ENCODE data around the gene TPR. TPM values are rescaled to one million over a fixed set of nuclear protein-coding genes. Genes with fewer than 3 reads are reported as not detected.
A peak's percentile ranks its signal among the peaks of the same experiment; 100 is the strongest.

Gene TPR
- polyA plus RNA-seq, 6 donors from 2014 or later = 5.2 to 60.0 (median 21.4) TPM

DNA sequence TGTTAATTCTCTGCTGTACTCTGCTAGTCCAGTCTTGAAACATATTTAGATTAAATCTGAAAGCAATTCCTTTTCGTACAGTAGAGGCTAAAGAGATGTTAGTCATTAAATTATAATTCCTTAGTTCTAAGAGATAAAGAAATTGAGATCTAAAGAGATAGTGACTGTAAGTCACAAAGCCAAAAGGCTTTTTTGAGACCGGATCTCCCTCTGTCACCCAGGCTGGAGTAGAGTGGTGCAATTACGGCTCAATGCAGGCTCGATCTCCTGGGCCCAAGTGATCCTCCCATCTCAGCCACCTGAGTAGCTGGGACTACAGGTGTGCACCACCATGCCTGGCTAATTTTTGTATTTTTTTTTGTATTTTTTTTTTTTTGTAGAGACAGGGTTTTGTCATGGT is 64.7 kb downstream of the TPR start:
- Mint-ChIP-seq H3K27ac (no peak overlapping the region), H3K36me3 (peaks cover 2% of the 10 kb centered on the region in 2 donors), H3K9me3 (no peaks in the 10 kb centered on the region), H3K27me3 (no peaks in the 10 kb centered on the region), H3K4me3 (no peak overlapping the region), H3K4me1 (peaks cover 0 to 12% (median 3%) of the 10 kb centered on the region in 3 donors)
- DNase-seq (no peak), ATAC-seq (ENCODE audit: low read depth in 2 of 2) (no peak)

DNA sequence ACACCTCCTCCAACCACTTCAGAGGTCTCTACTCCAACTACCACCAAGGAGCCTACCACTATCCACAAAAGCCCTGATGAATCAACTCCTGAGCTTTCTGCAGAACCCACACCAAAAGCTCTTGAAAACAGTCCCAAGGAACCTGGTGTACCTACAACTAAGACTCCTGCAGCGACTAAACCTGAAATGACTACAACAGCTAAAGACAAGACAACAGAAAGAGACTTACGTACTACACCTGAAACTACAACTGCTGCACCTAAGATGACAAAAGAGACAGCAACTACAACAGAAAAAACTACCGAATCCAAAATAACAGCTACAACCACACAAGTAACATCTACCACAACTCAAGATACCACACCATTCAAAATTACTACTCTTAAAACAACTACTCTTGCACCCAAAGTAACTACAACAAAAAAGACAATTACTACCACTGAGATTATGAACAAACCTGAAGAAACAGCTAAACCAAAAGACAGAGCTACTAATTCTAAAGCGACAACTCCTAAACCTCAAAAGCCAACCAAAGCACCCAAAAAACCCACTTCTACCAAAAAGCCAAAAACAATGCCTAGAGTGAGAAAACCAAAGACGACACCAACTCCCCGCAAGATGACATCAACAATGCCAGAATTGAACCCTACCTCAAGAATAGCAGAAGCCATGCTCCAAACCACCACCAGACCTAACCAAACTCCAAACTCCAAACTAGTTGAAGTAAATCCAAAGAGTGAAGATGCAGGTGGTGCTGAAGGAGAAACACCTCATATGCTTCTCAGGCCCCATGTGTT is 66.6 kb downstream of the TPR start:
- no peak overlapping the region for H3K27ac Mint-ChIP-seq
- ATAC-seq (ENCODE audit: low read depth in 2 of 2) = no peak
- peaks cover 0 to 12% (median 3%) of the 10 kb centered on the region in 3 donors for H3K4me1 Mint-ChIP-seq
- no peaks in the 10 kb centered on the region for H3K36me3 Mint-ChIP-seq
- H3K27me3 Mint-ChIP-seq = no peaks in the 10 kb centered on the region
- no peaks in the 10 kb centered on the region for H3K9me3 Mint-ChIP-seq
- DNase-seq = no peak
- no peak overlapping the region for H3K4me3 Mint-ChIP-seq

DNA sequence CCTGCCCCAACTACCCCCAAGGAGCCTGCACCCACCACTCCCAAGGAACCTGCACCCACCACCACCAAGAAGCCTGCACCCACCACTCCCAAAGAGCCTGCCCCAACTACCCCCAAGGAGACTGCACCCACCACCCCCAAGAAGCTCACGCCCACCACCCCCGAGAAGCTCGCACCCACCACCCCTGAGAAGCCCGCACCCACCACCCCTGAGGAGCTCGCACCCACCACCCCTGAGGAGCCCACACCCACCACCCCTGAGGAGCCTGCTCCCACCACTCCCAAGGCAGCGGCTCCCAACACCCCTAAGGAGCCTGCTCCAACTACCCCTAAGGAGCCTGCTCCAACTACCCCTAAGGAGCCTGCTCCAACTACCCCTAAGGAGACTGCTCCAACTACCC is 67.6 kb downstream of the TPR start:
- ATAC-seq (ENCODE audit: low read depth in 2 of 2) = no peak
- Mint-ChIP-seq H3K27me3 (no peaks in the 10 kb centered on the region), H3K4me1 (peaks cover 0 to 12% (median 3%) of the 10 kb centered on the region in 3 donors), H3K9me3 (no peaks in the 10 kb centered on the region), H3K4me3 (no peak overlapping the region), H3K36me3 (no peaks in the 10 kb centered on the region), H3K27ac (no peak overlapping the region)
- DNase-seq = no peak

DNA sequence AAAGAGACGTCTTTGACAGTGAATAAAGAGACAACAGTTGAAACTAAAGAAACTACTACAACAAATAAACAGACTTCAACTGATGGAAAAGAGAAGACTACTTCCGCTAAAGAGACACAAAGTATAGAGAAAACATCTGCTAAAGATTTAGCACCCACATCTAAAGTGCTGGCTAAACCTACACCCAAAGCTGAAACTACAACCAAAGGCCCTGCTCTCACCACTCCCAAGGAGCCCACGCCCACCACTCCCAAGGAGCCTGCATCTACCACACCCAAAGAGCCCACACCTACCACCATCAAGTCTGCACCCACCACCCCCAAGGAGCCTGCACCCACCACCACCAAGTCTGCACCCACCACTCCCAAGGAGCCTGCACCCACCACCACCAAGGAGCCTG is 68.5 kb downstream of the TPR start:
- DNase-seq (no peak), ATAC-seq (ENCODE audit: low read depth in 2 of 2) (no peak)
- Mint-ChIP-seq H3K27ac (peak overlapping the region in 1 of 6 donors; percentile 13), H3K9me3 (no peaks in the 10 kb centered on the region), H3K4me3 (no peak overlapping the region), H3K36me3 (no peaks in the 10 kb centered on the region), H3K27me3 (no peaks in the 10 kb centered on the region), H3K4me1 (peaks cover 0 to 12% (median 3%) of the 10 kb centered on the region in 3 donors)

DNA sequence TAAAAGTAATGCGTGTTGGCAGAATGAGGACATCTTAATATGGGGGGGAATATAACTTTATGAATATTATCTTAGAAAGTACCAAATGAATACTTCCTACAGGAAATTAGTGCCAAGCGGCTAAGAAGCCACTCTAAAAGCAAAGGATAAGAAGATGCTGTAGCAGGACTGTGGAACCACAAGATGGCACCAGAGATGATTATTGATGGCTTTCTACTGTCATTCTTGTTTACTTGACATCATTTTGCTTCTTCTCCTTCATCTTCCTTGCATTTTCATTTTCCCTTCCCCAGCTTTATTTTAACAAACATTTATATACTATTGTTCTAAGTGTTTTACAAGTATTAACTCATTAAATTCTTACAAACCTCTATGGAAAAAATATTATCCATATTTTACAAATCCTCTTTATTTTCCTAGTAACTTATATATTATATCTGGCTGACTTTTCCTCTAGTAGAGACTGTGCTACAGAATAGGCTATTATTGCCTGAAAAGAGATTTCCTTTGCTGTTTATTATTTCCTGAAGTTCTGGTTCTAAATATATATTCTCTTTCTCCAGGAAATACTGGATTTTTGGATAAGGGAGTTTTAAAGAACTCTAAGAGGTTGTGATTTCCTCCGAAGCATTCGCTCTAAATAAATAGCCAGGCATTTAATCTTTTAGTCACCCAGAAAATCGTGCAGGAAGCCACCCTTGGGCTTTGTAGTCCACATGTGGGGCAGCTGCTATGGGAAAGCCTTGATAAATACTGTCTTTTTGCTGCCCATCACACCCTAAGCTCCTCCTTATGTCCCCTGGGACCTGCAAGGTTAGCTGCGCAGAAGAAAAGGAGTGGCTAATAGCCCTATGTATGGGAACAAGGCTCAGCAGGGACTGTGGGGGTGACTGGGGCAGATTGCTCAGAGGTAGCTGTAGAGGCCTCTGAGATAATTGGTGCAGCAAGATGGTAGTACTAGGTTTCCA is 69.8 kb downstream of the TPR start:
- H3K36me3 Mint-ChIP-seq = no peaks in the 10 kb centered on the region
- no peaks in the 10 kb centered on the region for H3K27me3 Mint-ChIP-seq
- no peak overlapping the region for H3K4me3 Mint-ChIP-seq
- no peaks in the 10 kb centered on the region for H3K9me3 Mint-ChIP-seq
- ATAC-seq (ENCODE audit: low read depth in 2 of 2) = peak in 1 of 2 donors; percentile 42
- H3K27ac Mint-ChIP-seq = no peak overlapping the region
- peaks cover 0 to 12% (median 3%) of the 10 kb centered on the region in 3 donors for H3K4me1 Mint-ChIP-seq
- no peak for DNase-seq

DNA sequence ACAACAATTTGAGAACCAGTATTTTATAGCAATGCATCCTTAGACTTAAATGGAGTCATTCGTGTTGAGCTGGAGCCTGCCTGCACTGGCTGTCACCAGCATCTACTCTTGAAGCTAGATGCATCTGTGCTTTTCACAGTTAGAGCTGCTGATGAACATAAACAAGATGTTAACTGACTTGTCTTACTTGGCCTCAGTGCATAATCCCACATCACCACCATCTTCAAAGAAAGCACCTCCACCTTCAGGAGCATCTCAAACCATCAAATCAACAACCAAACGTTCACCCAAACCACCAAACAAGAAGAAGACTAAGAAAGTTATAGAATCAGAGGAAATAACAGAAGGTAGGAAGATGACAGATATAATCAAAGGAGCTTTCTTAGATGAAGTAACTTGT is 71.1 kb downstream of the TPR start:
- Mint-ChIP-seq H3K4me3 (no peak overlapping the region), H3K36me3 (no peaks in the 10 kb centered on the region), H3K27me3 (no peaks in the 10 kb centered on the region), H3K9me3 (no peaks in the 10 kb centered on the region), H3K4me1 (peaks cover 0 to 12% (median 3%) of the 10 kb centered on the region in 3 donors), H3K27ac (peak overlapping the region in 2 of 6 donors; percentile 22 to 30)
- DNase-seq (no peak), ATAC-seq (ENCODE audit: low read depth in 2 of 2) (no peak)

DNA sequence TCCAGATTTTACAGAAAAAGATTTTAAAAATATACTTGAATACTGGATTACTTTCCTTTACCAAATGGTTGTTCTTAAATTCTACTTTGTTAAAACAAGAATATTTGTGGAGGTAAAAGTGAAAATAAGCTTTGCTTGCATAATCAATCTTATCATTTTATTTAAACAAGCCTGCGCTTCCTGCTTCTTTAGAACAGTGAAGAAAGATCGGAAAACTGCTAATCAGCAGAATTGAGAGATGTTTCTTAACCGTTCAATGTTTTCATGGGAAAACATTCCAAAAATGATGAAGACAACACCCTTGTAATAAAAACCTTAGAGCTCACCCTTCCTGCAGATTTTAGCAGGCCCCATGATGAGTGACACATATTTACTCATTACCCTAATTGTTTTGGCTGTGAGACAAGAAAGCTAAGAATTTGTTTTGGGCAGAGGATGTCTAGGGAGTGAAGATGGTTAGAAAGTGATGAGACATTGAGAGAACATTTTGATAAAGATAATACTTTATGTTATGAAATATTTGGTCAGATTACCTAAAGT is 72.6 kb downstream of the TPR start:
- Mint-ChIP-seq H3K27ac (no peak overlapping the region), H3K4me3 (no peak overlapping the region), H3K9me3 (no peaks in the 10 kb centered on the region), H3K36me3 (no peaks in the 10 kb centered on the region), H3K27me3 (no peaks in the 10 kb centered on the region), H3K4me1 (peaks cover 0 to 12% (median 3%) of the 10 kb centered on the region in 3 donors)
- no peak for DNase-seq
- no peak for ATAC-seq (ENCODE audit: low read depth in 2 of 2)

DNA sequence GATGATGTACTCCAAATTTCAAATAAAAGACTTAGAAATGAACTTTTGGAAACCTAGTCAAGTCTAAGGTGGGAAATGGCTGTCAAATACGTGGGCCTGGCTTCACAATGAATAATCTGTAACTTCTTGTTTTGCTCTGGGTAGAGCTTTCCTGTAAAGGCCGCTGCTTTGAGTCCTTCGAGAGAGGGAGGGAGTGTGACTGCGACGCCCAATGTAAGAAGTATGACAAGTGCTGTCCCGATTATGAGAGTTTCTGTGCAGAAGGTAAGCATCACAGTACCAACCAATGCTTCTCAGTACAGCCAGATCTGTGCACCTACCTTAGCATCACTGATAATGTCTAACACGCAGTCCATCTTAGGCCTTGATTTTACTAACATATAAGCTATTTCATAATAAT is 73.6 kb downstream of the TPR start:
- no peaks in the 10 kb centered on the region for H3K9me3 Mint-ChIP-seq
- ATAC-seq (ENCODE audit: low read depth in 2 of 2) = no peak
- H3K4me3 Mint-ChIP-seq = no peak overlapping the region

DNA sequence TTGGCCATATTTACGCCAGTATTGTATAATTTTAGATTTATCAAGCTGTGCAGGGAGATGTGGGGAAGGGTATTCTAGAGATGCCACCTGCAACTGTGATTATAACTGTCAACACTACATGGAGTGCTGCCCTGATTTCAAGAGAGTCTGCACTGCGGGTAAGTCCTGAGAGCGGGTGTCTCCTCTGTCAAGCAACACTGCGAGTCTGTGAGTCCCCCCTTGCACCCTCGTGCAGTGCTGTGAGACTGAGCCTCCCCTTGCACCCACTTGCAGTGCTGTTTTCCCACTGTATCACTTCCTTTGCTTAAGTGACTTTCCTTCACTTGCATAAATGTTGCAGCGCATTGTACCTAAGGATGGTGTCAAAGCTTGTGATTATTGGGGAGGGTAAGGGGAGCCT is 75.0 kb downstream of the TPR start:
- H3K27me3 Mint-ChIP-seq = peaks cover 0 to 5% (median 4%) of the 10 kb centered on the region in 3 donors
- no peak overlapping the region for H3K27ac Mint-ChIP-seq
- H3K4me3 Mint-ChIP-seq = no peak overlapping the region
- H3K4me1 Mint-ChIP-seq = no peaks in the 10 kb centered on the region
- H3K9me3 Mint-ChIP-seq = no peaks in the 10 kb centered on the region
- DNase-seq (no peak), ATAC-seq (ENCODE audit: low read depth in 2 of 2) (no peak)
- no peaks in the 10 kb centered on the region for H3K36me3 Mint-ChIP-seq

More for the DNA sequence above, 73.6 kb downstream of the TPR start:
- Mint-ChIP-seq H3K27me3 (no peaks in the 10 kb centered on the region), H3K27ac (no peak overlapping the region), H3K36me3 (no peaks in the 10 kb centered on the region), H3K4me1 (peaks cover 0 to 10% (median 3%) of the 10 kb centered on the region in 3 donors)
- DNase-seq = no peak

DNA sequence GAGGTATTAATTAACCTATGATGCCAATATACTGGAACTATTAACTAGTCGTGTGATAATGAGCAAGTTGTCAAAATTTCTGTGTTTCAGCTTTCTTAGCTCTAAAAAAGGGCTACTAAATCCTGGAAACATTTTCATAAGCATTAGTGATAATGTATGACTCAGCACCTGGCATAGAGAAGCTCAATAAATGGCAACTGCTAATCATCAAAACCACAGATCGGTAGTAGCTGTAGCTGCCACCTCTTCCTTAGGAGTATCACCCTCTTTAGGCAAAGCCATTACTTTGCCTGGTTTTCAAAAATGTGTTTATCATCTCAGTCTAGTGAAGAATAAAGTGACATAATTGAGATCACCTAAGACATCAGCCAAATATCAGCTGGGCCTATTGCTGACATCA is 75.5 kb downstream of the TPR start:
- DNase-seq = no peak
- Mint-ChIP-seq H3K9me3 (no peaks in the 10 kb centered on the region), H3K4me1 (no peaks in the 10 kb centered on the region), H3K27ac (no peak overlapping the region), H3K36me3 (no peaks in the 10 kb centered on the region), H3K4me3 (no peak overlapping the region), H3K27me3 (peaks cover 0 to 7% (median 4%) of the 10 kb centered on the region in 3 donors)
- no peak for ATAC-seq (ENCODE audit: low read depth in 2 of 2)

DNA sequence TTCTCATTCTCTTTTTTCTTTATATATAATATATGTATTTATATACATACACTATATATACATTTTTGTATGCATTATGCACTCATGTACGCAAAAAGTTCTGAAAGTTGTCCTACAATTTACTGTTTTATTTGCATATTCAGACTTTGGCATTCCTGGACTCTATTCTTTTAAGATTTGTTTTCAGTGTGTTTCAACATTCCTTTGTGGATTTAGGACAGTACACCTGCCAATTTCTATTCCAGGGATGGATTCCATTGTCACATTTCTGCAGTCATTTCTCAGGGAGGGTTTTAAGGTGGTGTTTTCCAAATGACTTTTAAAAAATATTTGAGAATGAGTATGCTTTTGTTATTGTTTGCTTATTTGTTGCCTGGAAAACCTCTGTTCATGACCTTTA is 76.2 kb downstream of the TPR start:
- H3K4me3 Mint-ChIP-seq = no peak overlapping the region
- H3K36me3 Mint-ChIP-seq = no peaks in the 10 kb centered on the region
- H3K4me1 Mint-ChIP-seq = no peaks in the 10 kb centered on the region
- ATAC-seq (ENCODE audit: low read depth in 2 of 2) (no peak), DNase-seq (no peak)
- peaks cover 0 to 7% (median 4%) of the 10 kb centered on the region in 3 donors for H3K27me3 Mint-ChIP-seq
- H3K9me3 Mint-ChIP-seq = no peaks in the 10 kb centered on the region
- no peak overlapping the region for H3K27ac Mint-ChIP-seq

DNA sequence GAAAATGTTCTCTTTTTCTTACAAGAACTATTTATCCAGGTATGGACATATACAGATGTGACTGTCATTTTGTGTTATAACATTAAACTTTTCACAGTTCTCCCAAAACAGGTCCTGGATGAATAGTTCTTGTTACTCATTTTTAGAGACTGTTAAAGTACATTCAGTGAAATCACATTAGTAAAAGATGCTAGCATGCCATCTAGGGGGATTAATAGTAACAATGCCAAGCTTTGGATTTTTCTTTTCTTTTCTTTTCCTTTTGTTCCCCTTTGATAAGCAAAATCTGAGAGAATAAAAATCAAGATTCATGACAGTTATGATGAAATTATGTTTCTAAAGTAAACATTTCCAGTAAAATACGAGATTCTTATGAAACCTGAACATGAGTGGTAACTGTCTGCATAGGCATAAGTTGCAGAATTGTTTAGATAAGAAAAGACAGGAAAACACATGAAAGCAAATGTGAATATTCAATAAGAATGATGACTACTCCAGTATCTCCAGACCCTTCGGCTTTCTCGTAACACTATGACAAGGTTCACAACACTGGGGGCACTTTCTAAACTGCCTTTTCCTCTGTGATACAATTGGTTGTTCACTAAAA is 77.5 kb downstream of the TPR start:
- ATAC-seq (ENCODE audit: low read depth in 2 of 2) = no peak
- Mint-ChIP-seq H3K4me3 (no peak overlapping the region), H3K27ac (no peak overlapping the region), H3K4me1 (no peaks in the 10 kb centered on the region), H3K36me3 (no peaks in the 10 kb centered on the region), H3K27me3 (peaks cover 0 to 7% (median 4%) of the 10 kb centered on the region in 3 donors), H3K9me3 (no peaks in the 10 kb centered on the region)
- no peak for DNase-seq

DNA sequence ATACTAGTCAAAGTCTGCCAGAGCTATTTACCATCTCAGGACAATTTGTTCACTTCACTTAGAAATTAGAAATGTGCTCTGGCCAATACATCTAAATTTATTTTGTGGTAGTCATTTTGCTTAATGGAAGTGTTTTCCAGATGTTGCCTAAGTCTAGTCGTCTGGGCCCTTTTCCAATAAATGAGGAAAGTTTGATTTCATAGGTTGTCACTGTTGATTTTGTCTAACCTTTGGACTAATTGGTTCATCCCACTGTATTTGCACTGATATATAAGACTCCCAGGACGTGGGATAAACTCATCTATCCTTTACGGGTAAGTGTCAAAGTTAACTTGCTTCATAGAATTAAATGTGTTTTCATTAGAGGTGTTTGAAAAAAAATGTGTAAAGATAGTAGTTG is 79.1 kb downstream of the TPR start, which contains the start of gene PRG4:
Gene PRG4 (plus strand): TSS at position 300 of the 400 bp plus-strand sequence.
- ATAC-seq (ENCODE audit: low read depth in 2 of 2) (no peak), DNase-seq (no peak)
- no peaks in the 10 kb centered on the region for H3K36me3 Mint-ChIP-seq
- H3K9me3 Mint-ChIP-seq = no peaks in the 10 kb centered on the region
- no peaks in the 10 kb centered on the region for H3K4me1 Mint-ChIP-seq
- H3K27ac Mint-ChIP-seq = peak within 1 kb of the TSS in 1 of 6 donors; percentile 18
- no peak within 1 kb of the TSS for H3K4me3 Mint-ChIP-seq
- H3K27me3 Mint-ChIP-seq = peaks cover 0 to 7% (median 4%) of the 10 kb centered on the region in 3 donors

All from naive B cell (primary cell).